Mammary epithelial cell (primary cell): ENCODE measurements around the gene PLCD4.

ENCODE experiments used
- CTCF ChIP-seq, 2 donors: IDR thresholded peaks in 1 of 2; conservative IDR thresholded peaks in 1 of 2; 2 replicates each; pipeline ENCODE4 v1.5.1; 2011 to 2012; ENCODE audit warnings: inconsistent platforms in 2 of 2, low read length in 2 of 2, mild to moderate bottlenecking in 2 of 2, control low read depth in 1 of 2, low read depth in 1 of 2; ENCODE audit not compliant: insufficient read depth in 1 of 2; ENCODE audit errors: extremely low read depth in 1 of 2
- EZH2 ChIP-seq: IDR thresholded peaks from 2 replicates; pipeline ENCODE4 v1.6.1; 2012; ENCODE audit warnings: low read length, inconsistent platforms, borderline replicate concordance

GRCh38 chr2:218566296-218566695 is 41.4 kb upstream of the PLCD4 start:
- TF ChIP-seq CTCF (conservative IDR thresholded peaks at IDR 0.05 in 1 of 2, IDR thresholded peaks at IDR 0.05 in 1 of 2; ENCODE audit: extremely low read depth in 1 of 2, insufficient read depth in 1 of 2, low read depth in 1 of 2, low read length in 2 of 2), result no peak
- no peak for TF ChIP-seq EZH2
